Neural progenitor cell (in vitro differentiated cells): ENCODE measurements around the gene PHLPP1.

Experiments
- CTCF ChIP-seq: fragments of 200-600 bp; sonication (generic); IDR thresholded peaks from 2 replicates; pipeline ENCODE4 v1.5.1; 2017; ENCODE audit warnings: antibody characterized with exemption, mild to moderate bottlenecking
- EZH2phosphoT487 ChIP-seq: fragments of 200-600 bp; sonication (generic); IDR thresholded peaks from 2 replicates; pipeline ENCODE4 v1.6.1; 2017; ENCODE audit warnings: antibody characterized with exemption

- TF ChIP-seq CTCF (no peak), EZH2phosphoT487 (no peak)
Observed at GRCh38 chr18:63004466-63005089, 289.2 kb downstream of the PHLPP1 start.
